NT2/D1 (cell line): ENCODE measurements around the gene ZC3H7B.
A peak's percentile ranks its signal among the peaks of the same experiment; 100 is the strongest.
"Not testable (repeated sequence)": the region's sequence is repeated elsewhere in the genome, so short reads cannot be mapped to it uniquely, and the experiment has no call there.

ENCODE experiments used
- DNase-seq: peaks from one replicate; pipeline ENCODE4 v3.0.0-alpha.2; 2011; ENCODE audit warnings: low read depth, low spot score
- H3K27me3 ChIP-seq: 2 replicates; pipeline ENCODE4 v1.6.0; 2011; ENCODE audit warnings: mild to moderate bottlenecking; ENCODE audit not compliant: insufficient read length, insufficient read depth
- H3K36me3 ChIP-seq: 2 replicates; pipeline ENCODE4 v1.6.1; 2011; ENCODE audit warnings: mild to moderate bottlenecking, low read length, mixed read lengths; ENCODE audit not compliant: insufficient read depth, insufficient read length
- H3K4me1 ChIP-seq: 2 replicates; pipeline ENCODE4 v1.5.1; 2011; ENCODE audit not compliant: insufficient read depth, insufficient read length
- H3K4me3 ChIP-seq: 2 replicates; pipeline ENCODE4 v1.5.1; 2011; ENCODE audit warnings: low read depth; ENCODE audit not compliant: insufficient read length
- H3K9ac ChIP-seq: 2 replicates; pipeline ENCODE4 v1.6.0; 2011; ENCODE audit warnings: low read depth; ENCODE audit not compliant: insufficient read length
- H3K9me3 ChIP-seq: 2 replicates; pipeline ENCODE4 v1.5.1; 2011; ENCODE audit warnings: mild to moderate bottlenecking, low read length; ENCODE audit not compliant: insufficient read depth
- SUZ12 ChIP-seq: IDR thresholded peaks from 2 replicates; pipeline ENCODE4 v1.6.1; 2011; ENCODE audit not compliant: insufficient read length, insufficient read depth; ENCODE audit errors: extremely low read depth
- YY1 ChIP-seq: IDR thresholded peaks from 2 replicates; pipeline ENCODE4 v1.6.1; 2011; ENCODE audit not compliant: insufficient read length, insufficient read depth
- ZNF274 ChIP-seq: IDR thresholded peaks from 2 replicates; pipeline ENCODE4 v1.6.1; 2011; ENCODE audit warnings: mild to moderate bottlenecking, low read depth, low read length

ZC3H7B gene

GRCh38 chr22:41286639-41287091 is 14.7 kb upstream of the ZC3H7B start:
- no peak for TF ChIP-seq ZNF274
- no peak for TF ChIP-seq YY1
- no peak for TF ChIP-seq SUZ12
- H3K9ac ChIP-seq, result peak overlapping the region; percentile 70
- H3K4me3 ChIP-seq, result peak overlapping the region; percentile 39
- no peaks in the 10 kb centered on the region for H3K4me1 ChIP-seq
- H3K9me3 ChIP-seq, result no peaks in the 10 kb centered on the region
- DNase-seq, result no peak
- H3K36me3 ChIP-seq, result peaks cover 22% of the 10 kb centered on the region
- no peaks in the 10 kb centered on the region for H3K27me3 ChIP-seq

- no peak for DNase-seq
- H3K4me3 ChIP-seq, result no peak overlapping the region
Measured at GRCh38 chr22:41288245-41288946, 12.9 kb upstream of the ZC3H7B start.

GRCh38 chr22:41289671-41290070 is 11.7 kb upstream of the ZC3H7B start:
- no peaks in the 10 kb centered on the region for H3K4me1 ChIP-seq
- no peak overlapping the region for H3K9ac ChIP-seq
- TF ChIP-seq YY1, result no peak
- TF ChIP-seq ZNF274, result no peak
- TF ChIP-seq SUZ12, result no peak
- DNase-seq, result no peak
- H3K36me3 ChIP-seq, result peaks cover 5% of the 10 kb centered on the region
- H3K9me3 ChIP-seq, result no peaks in the 10 kb centered on the region
- H3K4me3 ChIP-seq, result no peak overlapping the region
- no peaks in the 10 kb centered on the region for H3K27me3 ChIP-seq

More at GRCh38 chr22:41288245-41288946, 12.9 kb upstream of the ZC3H7B start:
- Histone ChIP-seq H3K27me3 (no peaks in the 10 kb centered on the region), H3K4me1 (no peaks in the 10 kb centered on the region), H3K9me3 (no peaks in the 10 kb centered on the region), H3K36me3 (peaks cover 14% of the 10 kb centered on the region), H3K9ac (peak overlapping the region; percentile 26)
- no peak for TF ChIP-seq SUZ12
- TF ChIP-seq ZNF274, result no peak
- no peak for TF ChIP-seq YY1

GRCh38 chr22:41290262-41291221 is 10.8 kb upstream of the ZC3H7B start:
- no peaks in the 10 kb centered on the region for H3K9me3 ChIP-seq
- H3K9ac ChIP-seq, result no peak overlapping the region
- TF ChIP-seq YY1 (no peak), ZNF274 (no peak), SUZ12 (no peak)
- no peak overlapping the region for H3K4me3 ChIP-seq
- no peaks in the 10 kb centered on the region for H3K4me1 ChIP-seq
- no peak for DNase-seq
- H3K36me3 ChIP-seq, result no peaks in the 10 kb centered on the region
- no peaks in the 10 kb centered on the region for H3K27me3 ChIP-seq

- not testable (repeated sequence) for H3K9ac ChIP-seq, H3K4me3 ChIP-seq, H3K36me3 ChIP-seq, H3K4me1 ChIP-seq, H3K27me3 ChIP-seq, DNase-seq, H3K9me3 ChIP-seq
Measured at GRCh38 chr22:41294816-41295215, 6.5 kb upstream of the ZC3H7B start.

GRCh38 chr22:41296826-41297667 is 4.3 kb upstream of the ZC3H7B start:
- no peaks in the 10 kb centered on the region for H3K4me1 ChIP-seq
- H3K36me3 ChIP-seq, result no peaks in the 10 kb centered on the region
- H3K4me3 ChIP-seq, result no peak overlapping the region
- no peak for TF ChIP-seq SUZ12
- no peak for TF ChIP-seq ZNF274
- no peak for TF ChIP-seq YY1
- no peak for DNase-seq
- no peaks in the 10 kb centered on the region for H3K27me3 ChIP-seq
- no peaks in the 10 kb centered on the region for H3K9me3 ChIP-seq
- H3K9ac ChIP-seq, result no peak overlapping the region

GRCh38 chr22:41300661-41301060 is 664 bp upstream of the ZC3H7B start:
- no peak overlapping the region for H3K9ac ChIP-seq
- no peak overlapping the region for H3K4me3 ChIP-seq
- H3K27me3 ChIP-seq, result no peaks in the 10 kb centered on the region
- H3K9me3 ChIP-seq, result no peaks in the 10 kb centered on the region
- peaks cover 2% of the 10 kb centered on the region for H3K4me1 ChIP-seq
- H3K36me3 ChIP-seq, result peaks cover 6% of the 10 kb centered on the region
- TF ChIP-seq YY1, result no peak
- no peak for DNase-seq
